Osteoblast (primary cell): ENCODE measurements around the gene DENND6B. TPM values are rescaled to one million over a fixed set of nuclear protein-coding genes. Genes with fewer than 3 reads are reported as not detected.

Source experiments
- DNase-seq: peaks from one replicate; pipeline ENCODE4 v3.0.0; 2011; ENCODE audit warnings: low spot score, mixed read lengths; ENCODE audit not compliant: insufficient read length; ENCODE audit errors: missing footprints
- H2AFZ ChIP-seq: 2 replicates; pipeline ENCODE4 v1.6.0; 2011; ENCODE audit warnings: mild to moderate bottlenecking, low read length
- H3K27ac ChIP-seq: 2 replicates; pipeline ENCODE4 v1.5.1; 2011; ENCODE audit warnings: mild to moderate bottlenecking, low read depth, low read length, moderate library complexity
- H3K27me3 ChIP-seq: 2 replicates; pipeline ENCODE4 v1.6.0; 2012; ENCODE audit warnings: mild to moderate bottlenecking, control low read depth, inconsistent platforms, low read length, moderate library complexity; ENCODE audit not compliant: insufficient read depth
- H3K36me3 ChIP-seq: 2 replicates; pipeline ENCODE4 v1.5.1; 2011; ENCODE audit warnings: mild to moderate bottlenecking, low read length, control low read depth, moderate library complexity; ENCODE audit not compliant: insufficient read depth
- H3K4me1 ChIP-seq: 2 replicates; pipeline ENCODE4 v1.5.1; 2011; ENCODE audit warnings: mild to moderate bottlenecking, low read length, control low read depth, moderate library complexity; ENCODE audit not compliant: insufficient read depth
- H3K4me2 ChIP-seq: 2 replicates; pipeline ENCODE4 v1.6.0; 2011; ENCODE audit warnings: mild to moderate bottlenecking, low read length; ENCODE audit not compliant: insufficient read depth
- H3K4me3 ChIP-seq: fragments of 200-600 bp; sonication (generic); 3 replicates; pipeline ENCODE4 v1.5.1; 2012; ENCODE audit warnings: mild to moderate bottlenecking, low read length, inconsistent platforms; ENCODE audit not compliant: insufficient read depth
- H3K79me2 ChIP-seq: 2 replicates; pipeline ENCODE4 v1.6.0; 2012; ENCODE audit warnings: mild to moderate bottlenecking, low read length, control low read depth, inconsistent platforms; ENCODE audit not compliant: insufficient read depth
- H3K9me3 ChIP-seq: 2 replicates; pipeline ENCODE4 v1.5.1; 2011; ENCODE audit warnings: low read depth, low read length, control low read depth
- H4K20me1 ChIP-seq: 2 replicates; pipeline ENCODE4 v1.6.0; 2012; ENCODE audit warnings: mild to moderate bottlenecking, low read length, control low read depth; ENCODE audit not compliant: insufficient read depth
- CTCF ChIP-seq: IDR thresholded peaks from 2 replicates; pipeline ENCODE4 v1.5.1; 2011; ENCODE audit warnings: mild to moderate bottlenecking, low read depth, low read length, moderate library complexity; ENCODE audit errors: extremely low read depth
- total RNA-seq: library from RNA; depleted of rRNA; stranded (reverse); fragments of >200 nt; gene quantifications from 2 replicates; pipeline ENCODE4 v1.2.3, GENCODE V29; 2012

Gene DENND6B
- total RNA-seq, 1 donor: 6.5 TPM

- Histone ChIP-seq H3K36me3 (no peaks in the 10 kb centered on the region), H3K27me3 (no peaks in the 10 kb centered on the region), H3K79me2 (peaks cover 94% of the 10 kb centered on the region), H3K4me3 (no peak overlapping the region), H3K4me1 (peaks cover 65% of the 10 kb centered on the region), H3K9me3 (no peaks in the 10 kb centered on the region), H3K4me2 (peak overlapping the region; percentile 65), H2AFZ (no peak overlapping the region), H3K27ac (peak overlapping the region; percentile 24), H4K20me1 (peaks cover 67% of the 10 kb centered on the region)
- DNase-seq: no peak
- no peak for TF ChIP-seq CTCF
Observed at GRCh38 chr22:50302564-50302963, 24.2 kb downstream of the DENND6B start.

GRCh38 chr22:50302041-50302541 lies 24.7 kb downstream of the DENND6B start:
- peaks cover 98% of the 10 kb centered on the region for H3K79me2 ChIP-seq
- H3K4me1 ChIP-seq: peaks cover 68% of the 10 kb centered on the region
- H3K4me3 ChIP-seq: peak overlapping the region; percentile 33
- peak overlapping the region; percentile 65 for H3K4me2 ChIP-seq
- peaks cover 72% of the 10 kb centered on the region for H4K20me1 ChIP-seq
- no peak overlapping the region for H2AFZ ChIP-seq
- TF ChIP-seq CTCF: no peak
- H3K9me3 ChIP-seq: no peaks in the 10 kb centered on the region
- no peaks in the 10 kb centered on the region for H3K27me3 ChIP-seq
- H3K27ac ChIP-seq: peak overlapping the region; percentile 24
- peak; percentile 98 for DNase-seq
- no peaks in the 10 kb centered on the region for H3K36me3 ChIP-seq

- H3K4me3 ChIP-seq: peak overlapping the region; percentile 33
- H4K20me1 ChIP-seq: peaks cover 76% of the 10 kb centered on the region
- H3K27ac ChIP-seq: peak overlapping the region; percentile 37
- no peak overlapping the region for H2AFZ ChIP-seq
- H3K9me3 ChIP-seq: no peaks in the 10 kb centered on the region
- H3K36me3 ChIP-seq: no peaks in the 10 kb centered on the region
- peak overlapping the region; percentile 65 for H3K4me2 ChIP-seq
- DNase-seq: no peak
- peaks cover 98% of the 10 kb centered on the region for H3K79me2 ChIP-seq
- H3K27me3 ChIP-seq: no peaks in the 10 kb centered on the region
- H3K4me1 ChIP-seq: peaks cover 68% of the 10 kb centered on the region
- no peak for TF ChIP-seq CTCF
Observed at GRCh38 chr22:50301581-50301991, 25.2 kb downstream of the DENND6B start.

GRCh38 chr22:50300620-50301257 lies 26.1 kb downstream of the DENND6B start:
- no peak for TF ChIP-seq CTCF
- H3K4me3 ChIP-seq: no peak overlapping the region
- no peaks in the 10 kb centered on the region for H3K9me3 ChIP-seq
- no peaks in the 10 kb centered on the region for H3K27me3 ChIP-seq
- peak overlapping the region; percentile 37 for H3K27ac ChIP-seq
- H3K79me2 ChIP-seq: peaks cover 98% of the 10 kb centered on the region
- peaks cover 80% of the 10 kb centered on the region for H4K20me1 ChIP-seq
- H2AFZ ChIP-seq: no peak overlapping the region
- no peaks in the 10 kb centered on the region for H3K36me3 ChIP-seq
- no peak for DNase-seq
- peaks cover 63% of the 10 kb centered on the region for H3K4me1 ChIP-seq
- H3K4me2 ChIP-seq: peak overlapping the region; percentile 65
